Osteocyte (in vitro differentiated cells): ENCODE measurements around the gene IPO9. TPM values are rescaled to one million over a fixed set of nuclear protein-coding genes. Genes with fewer than 3 reads are reported as not detected.

Source experiments
- DNase-seq: peaks from one replicate; pipeline ENCODE4 v3.0.0; 2021; ENCODE audit warnings: mixed read lengths; ENCODE audit not compliant: unreplicated experiment; ENCODE audit errors: extremely low spot score
- H3K27ac Mint-ChIP-seq: one replicate; pipeline ENCODE4 v1.8.0; 2021; ENCODE audit warnings: mild to moderate bottlenecking, mixed read lengths; ENCODE audit not compliant: unreplicated experiment
- H3K27me3 Mint-ChIP-seq: one replicate; pipeline ENCODE4 v1.8.0; 2021; ENCODE audit warnings: mixed read lengths; ENCODE audit not compliant: unreplicated experiment
- H3K36me3 Mint-ChIP-seq: one replicate; pipeline ENCODE4 v1.8.0; 2021; ENCODE audit warnings: mixed read lengths; ENCODE audit not compliant: unreplicated experiment
- H3K4me1 Mint-ChIP-seq: one replicate; pipeline ENCODE4 v1.8.0; 2021; ENCODE audit warnings: mixed read lengths; ENCODE audit not compliant: unreplicated experiment
- H3K4me3 Mint-ChIP-seq: one replicate; pipeline ENCODE4 v1.8.0; 2021; ENCODE audit warnings: mild to moderate bottlenecking, moderate library complexity, mixed read lengths; ENCODE audit not compliant: unreplicated experiment
- H3K9me3 Mint-ChIP-seq: one replicate; pipeline ENCODE4 v1.8.0; 2021; ENCODE audit warnings: mixed read lengths; ENCODE audit not compliant: unreplicated experiment
- CTCF ChIP-seq: fragments of 200-600 bp; sonication (generic); IDR thresholded peaks from 2 replicates; pipeline ENCODE4 v1.5.0; 2021; ENCODE audit warnings: antibody characterized with exemption, mild to moderate bottlenecking, moderate library complexity
- total RNA-seq: library from RNA; stranded (reverse); gene quantifications from 2 replicates; pipeline ENCODE4 v1.2.1, GENCODE V29; 2021

IPO9 gene
- total RNA-seq, 1 donor from 2014 or later, result 65.0 TPM

GRCh38 chr1:201912832-201913231 is 83.9 kb downstream of the IPO9 start:
- no peak for TF ChIP-seq CTCF
- no peaks in the 10 kb centered on the region for H3K27me3 Mint-ChIP-seq
- DNase-seq, result no peak
- peak overlapping the region; percentile 62 for H3K27ac Mint-ChIP-seq
- H3K9me3 Mint-ChIP-seq, result no peaks in the 10 kb centered on the region
- H3K4me3 Mint-ChIP-seq, result no peak overlapping the region
- peaks cover 47% of the 10 kb centered on the region for H3K4me1 Mint-ChIP-seq
- H3K36me3 Mint-ChIP-seq, result no peaks in the 10 kb centered on the region

GRCh38 chr1:201914456-201915235 is 85.7 kb downstream of the IPO9 start:
- H3K27me3 Mint-ChIP-seq, result no peaks in the 10 kb centered on the region
- H3K27ac Mint-ChIP-seq, result peak overlapping the region; percentile 60
- no peaks in the 10 kb centered on the region for H3K9me3 Mint-ChIP-seq
- TF ChIP-seq CTCF, result no peak
- no peaks in the 10 kb centered on the region for H3K36me3 Mint-ChIP-seq
- DNase-seq, result no peak
- no peak overlapping the region for H3K4me3 Mint-ChIP-seq
- H3K4me1 Mint-ChIP-seq, result peaks cover 59% of the 10 kb centered on the region

- H3K4me3 Mint-ChIP-seq, result peak overlapping the region; percentile 40
- H3K27me3 Mint-ChIP-seq, result no peaks in the 10 kb centered on the region
- no peaks in the 10 kb centered on the region for H3K9me3 Mint-ChIP-seq
- peak; percentile 87 for DNase-seq
- TF ChIP-seq CTCF, result no peak
- peaks cover 4% of the 10 kb centered on the region for H3K36me3 Mint-ChIP-seq
- peaks cover 58% of the 10 kb centered on the region for H3K4me1 Mint-ChIP-seq
- peak overlapping the region; percentile 93 for H3K27ac Mint-ChIP-seq
These were observed 87.8 kb downstream of the IPO9 start for GRCh38 chr1:201916649-201917249.

- Mint-ChIP-seq H3K4me3 (no peak overlapping the region), H3K27ac (peak overlapping the region; percentile 93), H3K36me3 (peaks cover 6% of the 10 kb centered on the region), H3K9me3 (peaks cover 4% of the 10 kb centered on the region), H3K27me3 (no peaks in the 10 kb centered on the region), H3K4me1 (peaks cover 52% of the 10 kb centered on the region)
- no peak for DNase-seq
- TF ChIP-seq CTCF, result no peak
These were observed 88.5 kb downstream of the IPO9 start for GRCh38 chr1:201917362-201918033.

- Mint-ChIP-seq H3K9me3 (peaks cover 4% of the 10 kb centered on the region), H3K36me3 (peaks cover 6% of the 10 kb centered on the region), H3K4me1 (peaks cover 48% of the 10 kb centered on the region), H3K4me3 (peak overlapping the region; percentile 5), H3K27me3 (no peaks in the 10 kb centered on the region), H3K27ac (peak overlapping the region; percentile 93)
- no peak for DNase-seq
- no peak for TF ChIP-seq CTCF
These were observed 89.4 kb downstream of the IPO9 start for GRCh38 chr1:201918343-201918742.
